ENCODE data around the gene IGSF5.

GRCh38 chr21:39807738-39808137 lies 62.8 kb downstream of the IGSF5 start:
- TF ChIP-seq CTCF (conservative IDR thresholded peaks at IDR 0.05 in 1 of 2, IDR thresholded peaks at IDR 0.05 in 1 of 2; ENCODE audit: extremely low read depth in 1 of 2, insufficient read depth in 1 of 2, low read depth in 1 of 2, low read length in 2 of 2) (no peak), EZH2 (IDR thresholded peaks at IDR 0.05; ENCODE audit: borderline replicate concordance, low read length) (no peak)

Measured in mammary epithelial cell (primary cell).